Stimulated activated naive B cell treated with anti-CD40 and anti-IgM and Interleukin-4, amounts not matched to agents 10 μg/mL and 1 μg/mL and 100 μg/mL, for 72 hours (primary cell): ENCODE results near the gene TRIM67.
"Not testable (repeated sequence)": the region's sequence is repeated elsewhere in the genome, so short reads cannot be mapped to it uniquely, and the experiment has no call there.

Source experiments
- ATAC-seq, 2 donors: fragments of 150-1000 bp; cut with Tn5 transposase; replicated peaks; 2 replicates each; pipeline ENCODE4 v1.10.0; 2021; ENCODE audit warnings: moderate library complexity in 1 of 2
- DNase-seq: peaks from one replicate; pipeline ENCODE4 v3.0.0; 2021
- H3K27ac Mint-ChIP-seq: one replicate; pipeline ENCODE4 v1.8.0; 2022; ENCODE audit warnings: mild to moderate bottlenecking, mixed read lengths
- H3K27me3 Mint-ChIP-seq, 2 donors: one replicate each; pipeline ENCODE4 v1.8.0; 2022; ENCODE audit warnings: mixed read lengths in 2 of 2
- H3K36me3 Mint-ChIP-seq, 2 donors: one replicate each; pipeline ENCODE4 v1.8.0; 2022; ENCODE audit warnings: mixed read lengths in 2 of 2, mild to moderate bottlenecking in 1 of 2
- H3K4me1 Mint-ChIP-seq, 2 donors: one replicate each; pipeline ENCODE4 v1.8.0; 2022; ENCODE audit warnings: mixed read lengths in 2 of 2, mild to moderate bottlenecking in 1 of 2
- H3K4me3 Mint-ChIP-seq, 2 donors: one replicate each; pipeline ENCODE4 v1.8.0; 2022; ENCODE audit warnings: mild to moderate bottlenecking in 2 of 2, mixed read lengths in 2 of 2, moderate library complexity in 1 of 2
- H3K9me3 Mint-ChIP-seq, 2 donors: one replicate each; pipeline ENCODE4 v1.8.0; 2022; ENCODE audit warnings: mixed read lengths in 2 of 2, mild to moderate bottlenecking in 1 of 2

The TRIM67 gene

GRCh38 chr1:231212301-231212700 is 50.4 kb downstream of the TRIM67 start:
- H3K4me1 Mint-ChIP-seq, result peaks cover 23 to 43% of the 10 kb centered on the region in 2 donors
- H3K36me3 Mint-ChIP-seq, H3K4me3 Mint-ChIP-seq, ATAC-seq, H3K27ac Mint-ChIP-seq, H3K27me3 Mint-ChIP-seq, H3K9me3 Mint-ChIP-seq, DNase-seq: not testable (repeated sequence)

- Mint-ChIP-seq H3K27me3 (no peaks in the 10 kb centered on the region), H3K36me3 (peaks cover 0 to 3% of the 10 kb centered on the region in 2 donors), H3K4me3 (peak overlapping the region in 1 of 2 donors; percentile 34), H3K9me3 (no peaks in the 10 kb centered on the region), H3K27ac (peak overlapping the region; percentile 6), H3K4me1 (peaks cover 23 to 43% of the 10 kb centered on the region in 2 donors)
- ATAC-seq, result no peak
- DNase-seq, result no peak
Observed at GRCh38 chr1:231213831-231214573, 52.1 kb downstream of the TRIM67 start.

- Mint-ChIP-seq H3K27ac (peak overlapping the region; percentile 92), H3K4me1 (peaks cover 23 to 43% of the 10 kb centered on the region in 2 donors)
- peak; percentile 73 to 78 for ATAC-seq
Observed at GRCh38 chr1:231214918-231215680, 53.2 kb downstream of the TRIM67 start.

GRCh38 chr1:231215681-231216385 is 54.0 kb downstream of the TRIM67 start:
- Mint-ChIP-seq H3K9me3 (no peaks in the 10 kb centered on the region), H3K27me3 (no peaks in the 10 kb centered on the region), H3K4me1 (peaks cover 23 to 43% of the 10 kb centered on the region in 2 donors), H3K27ac (peak overlapping the region; percentile 92), H3K4me3 (peak overlapping the region; percentile 77 to 79), H3K36me3 (peaks cover 0 to 3% of the 10 kb centered on the region in 2 donors)
- ATAC-seq (peak in 1 of 2 donors; percentile 6), DNase-seq (no peak)

More at GRCh38 chr1:231214918-231215680, 53.2 kb downstream of the TRIM67 start:
- no peaks in the 10 kb centered on the region for H3K9me3 Mint-ChIP-seq
- H3K4me3 Mint-ChIP-seq, result peak overlapping the region; percentile 77 to 79
- DNase-seq, result peak; percentile 50
- H3K36me3 Mint-ChIP-seq, result peaks cover 0 to 3% of the 10 kb centered on the region in 2 donors
- no peaks in the 10 kb centered on the region for H3K27me3 Mint-ChIP-seq

GRCh38 chr1:231216498-231216897 is 54.6 kb downstream of the TRIM67 start:
- no peaks in the 10 kb centered on the region for H3K27me3 Mint-ChIP-seq
- peak overlapping the region; percentile 15 for H3K27ac Mint-ChIP-seq
- peaks cover 2 to 7% of the 10 kb centered on the region in 2 donors for H3K36me3 Mint-ChIP-seq
- no peak for DNase-seq
- peaks cover 18 to 37% of the 10 kb centered on the region in 2 donors for H3K4me1 Mint-ChIP-seq
- H3K9me3 Mint-ChIP-seq, result no peaks in the 10 kb centered on the region
- ATAC-seq, result no peak
- no peak overlapping the region for H3K4me3 Mint-ChIP-seq

GRCh38 chr1:231217056-231217455 is 55.2 kb downstream of the TRIM67 start:
- no peak for ATAC-seq
- Mint-ChIP-seq H3K4me1 (peaks cover 17 to 32% of the 10 kb centered on the region in 2 donors), H3K4me3 (no peak overlapping the region), H3K9me3 (no peaks in the 10 kb centered on the region), H3K27me3 (no peaks in the 10 kb centered on the region), H3K36me3 (peaks cover 5 to 10% of the 10 kb centered on the region in 2 donors), H3K27ac (no peak overlapping the region)
- DNase-seq, result no peak

GRCh38 chr1:231218078-231218477 is 56.2 kb downstream of the TRIM67 start:
- peaks cover 8 to 15% of the 10 kb centered on the region in 2 donors for H3K36me3 Mint-ChIP-seq
- H3K27ac Mint-ChIP-seq, result no peak overlapping the region
- H3K4me1 Mint-ChIP-seq, result peaks cover 17 to 31% of the 10 kb centered on the region in 2 donors
- H3K27me3 Mint-ChIP-seq, result no peaks in the 10 kb centered on the region
- DNase-seq (no peak), ATAC-seq (no peak)
- H3K9me3 Mint-ChIP-seq, result no peaks in the 10 kb centered on the region
- H3K4me3 Mint-ChIP-seq, result no peak overlapping the region

GRCh38 chr1:231219422-231220401 is 57.9 kb downstream of the TRIM67 start:
- ATAC-seq (no peak), DNase-seq (no peak)
- H3K4me1 Mint-ChIP-seq, result peaks cover 12 to 22% of the 10 kb centered on the region in 2 donors
- H3K27ac Mint-ChIP-seq, result no peak overlapping the region
- peaks cover 11 to 18% of the 10 kb centered on the region in 2 donors for H3K36me3 Mint-ChIP-seq
- no peaks in the 10 kb centered on the region for H3K27me3 Mint-ChIP-seq
- H3K4me3 Mint-ChIP-seq, result no peak overlapping the region
- H3K9me3 Mint-ChIP-seq, result no peaks in the 10 kb centered on the region

DNA sequence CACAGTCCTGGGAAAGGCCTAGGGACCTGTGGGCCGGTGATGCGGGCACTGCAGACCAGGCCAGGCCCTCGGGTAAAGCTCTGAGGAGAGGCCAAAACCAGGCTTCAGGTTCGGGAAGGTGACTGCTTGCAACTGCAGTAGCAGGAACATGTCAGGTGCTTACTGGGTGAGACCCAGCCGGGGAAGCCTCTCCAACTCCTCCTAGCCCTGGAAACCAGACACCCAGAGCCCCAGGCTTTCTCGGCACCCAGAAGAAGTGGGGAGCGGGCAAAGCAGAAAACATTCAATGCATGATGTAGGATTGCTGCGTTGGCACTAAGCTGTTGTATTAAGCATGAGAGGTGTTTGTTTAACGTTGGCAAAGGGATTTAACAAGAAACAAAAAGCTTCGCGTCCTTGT is 58.9 kb downstream of the TRIM67 start:
- Mint-ChIP-seq H3K4me1 (peaks cover 6 to 11% of the 10 kb centered on the region in 2 donors), H3K36me3 (peaks cover 22 to 27% of the 10 kb centered on the region in 2 donors), H3K27ac (no peak overlapping the region), H3K9me3 (no peaks in the 10 kb centered on the region), H3K27me3 (no peaks in the 10 kb centered on the region), H3K4me3 (no peak overlapping the region)
- ATAC-seq, result no peak
- no peak for DNase-seq

DNA sequence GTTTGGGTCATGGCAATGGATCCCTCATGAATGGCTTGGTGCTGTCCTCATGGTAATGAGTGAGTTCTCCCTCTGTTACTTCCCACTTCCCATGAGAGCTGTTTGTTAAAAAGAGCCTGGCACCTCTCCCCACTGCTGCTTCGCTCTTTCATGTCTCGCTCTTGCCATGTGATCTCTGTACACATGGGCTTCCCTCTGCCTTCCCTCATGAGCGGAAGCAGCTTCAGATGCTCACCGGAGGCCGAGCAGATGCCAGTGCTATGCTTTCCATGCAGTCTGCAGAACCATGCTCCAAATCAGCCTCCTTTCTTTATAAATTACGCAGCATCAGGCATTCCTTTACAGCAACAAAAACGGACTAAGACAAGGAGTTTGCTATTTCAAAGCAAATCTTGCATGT is 64.3 kb downstream of the TRIM67 start:
- ATAC-seq (no peak), DNase-seq (no peak)
- no peaks in the 10 kb centered on the region for H3K9me3 Mint-ChIP-seq
- peaks cover 44 to 60% of the 10 kb centered on the region in 2 donors for H3K36me3 Mint-ChIP-seq
- H3K4me1 Mint-ChIP-seq, result peaks cover 4 to 10% of the 10 kb centered on the region in 2 donors
- H3K27me3 Mint-ChIP-seq, result no peaks in the 10 kb centered on the region
- H3K4me3 Mint-ChIP-seq, result no peak overlapping the region
- peak overlapping the region; percentile 32 for H3K27ac Mint-ChIP-seq

- Mint-ChIP-seq H3K4me3 (no peak overlapping the region), H3K9me3 (no peaks in the 10 kb centered on the region), H3K4me1 (peaks cover 23 to 37% of the 10 kb centered on the region in 2 donors), H3K27ac (no peak overlapping the region), H3K27me3 (no peaks in the 10 kb centered on the region), H3K36me3 (peaks cover 51 to 59% of the 10 kb centered on the region in 2 donors)
- DNase-seq, result no peak
- ATAC-seq, result no peak
Observed at GRCh38 chr1:231231511-231231910, 69.7 kb downstream of the TRIM67 start.

- H3K4me1 Mint-ChIP-seq, result peaks cover 23 to 50% of the 10 kb centered on the region in 2 donors
- ATAC-seq, result peak; percentile 75 to 83
Observed at GRCh38 chr1:231232870-231233734, 71.2 kb downstream of the TRIM67 start.

More at GRCh38 chr1:231232870-231233734, 71.2 kb downstream of the TRIM67 start:
- Mint-ChIP-seq H3K27me3 (no peaks in the 10 kb centered on the region), H3K36me3 (peaks cover 55 to 62% of the 10 kb centered on the region in 2 donors), H3K27ac (no peak overlapping the region), H3K4me3 (peak overlapping the region in 1 of 2 donors; percentile 15), H3K9me3 (no peaks in the 10 kb centered on the region)
- no peak for DNase-seq
